ENCODE results near the gene SLC9C1.

The SLC9C1 gene

GRCh38 chr3:112109322-112109721, 184.7 kb downstream of the SLC9C1 start:
- TF ChIP-seq CTCF (IDR thresholded peaks at IDR 0.05; ENCODE audit: insufficient read depth, low read length, poor library complexity, severe bottlenecking): no peak
- no peak overlapping the region for H3K4me3 ChIP-seq (replicated peaks; ENCODE audit: low read depth, low read length)
- H3K27me3 ChIP-seq (replicated peaks; ENCODE audit: control insufficient read depth, insufficient read depth, low read length): no peaks in the 10 kb centered on the region
- no peaks in the 10 kb centered on the region for H3K36me3 ChIP-seq (ENCODE audit: control insufficient read depth, insufficient read depth, low read length)
- DNase-seq (ENCODE audit: extremely low read depth, insufficient read length): no peak

- Histone ChIP-seq H3K4me3 (replicated peaks; ENCODE audit: low read depth, low read length) (no peak overlapping the region), H3K36me3 (ENCODE audit: control insufficient read depth, insufficient read depth, low read length) (no peaks in the 10 kb centered on the region), H3K27me3 (replicated peaks; ENCODE audit: control insufficient read depth, insufficient read depth, low read length) (no peaks in the 10 kb centered on the region)
- DNase-seq (ENCODE audit: extremely low read depth, insufficient read length): no peak
- TF ChIP-seq CTCF (IDR thresholded peaks at IDR 0.05; ENCODE audit: insufficient read depth, low read length, poor library complexity, severe bottlenecking): no peak
Observed at GRCh38 chr3:112104774-112105173, 189.2 kb downstream of the SLC9C1 start.

- Histone ChIP-seq H3K27me3 (replicated peaks; ENCODE audit: control insufficient read depth, insufficient read depth, low read length) (no peaks in the 10 kb centered on the region), H3K36me3 (ENCODE audit: control insufficient read depth, insufficient read depth, low read length) (no peaks in the 10 kb centered on the region), H3K4me3 (replicated peaks; ENCODE audit: low read depth, low read length) (no peak overlapping the region)
- TF ChIP-seq CTCF (IDR thresholded peaks at IDR 0.05; ENCODE audit: insufficient read depth, low read length, poor library complexity, severe bottlenecking): no peak
- no peak for DNase-seq (ENCODE audit: extremely low read depth, insufficient read length)
Observed at GRCh38 chr3:112101916-112102315, 192.1 kb downstream of the SLC9C1 start.

GRCh38 chr3:112097378-112097777, 196.6 kb downstream of the SLC9C1 start:
- DNase-seq (ENCODE audit: extremely low read depth, insufficient read length): no peak
- Histone ChIP-seq H3K27me3 (replicated peaks; ENCODE audit: control insufficient read depth, insufficient read depth, low read length) (no peaks in the 10 kb centered on the region), H3K36me3 (ENCODE audit: control insufficient read depth, insufficient read depth, low read length) (no peaks in the 10 kb centered on the region), H3K4me3 (replicated peaks; ENCODE audit: low read depth, low read length) (no peak overlapping the region)
- no peak for TF ChIP-seq CTCF (IDR thresholded peaks at IDR 0.05; ENCODE audit: insufficient read depth, low read length, poor library complexity, severe bottlenecking)

GRCh38 chr3:112096176-112096575, 197.8 kb downstream of the SLC9C1 start:
- no peak overlapping the region for H3K4me3 ChIP-seq (replicated peaks; ENCODE audit: low read depth, low read length)
- H3K36me3 ChIP-seq (ENCODE audit: control insufficient read depth, insufficient read depth, low read length): no peaks in the 10 kb centered on the region
- DNase-seq (ENCODE audit: extremely low read depth, insufficient read length): no peak
- no peaks in the 10 kb centered on the region for H3K27me3 ChIP-seq (replicated peaks; ENCODE audit: control insufficient read depth, insufficient read depth, low read length)
- TF ChIP-seq CTCF (IDR thresholded peaks at IDR 0.05; ENCODE audit: insufficient read depth, low read length, poor library complexity, severe bottlenecking): no peak

- no peaks in the 10 kb centered on the region for H3K27me3 ChIP-seq (replicated peaks; ENCODE audit: control insufficient read depth, insufficient read depth, low read length)
- TF ChIP-seq CTCF (IDR thresholded peaks at IDR 0.05; ENCODE audit: insufficient read depth, low read length, poor library complexity, severe bottlenecking): no peak
- no peak for DNase-seq (ENCODE audit: extremely low read depth, insufficient read length)
Observed at GRCh38 chr3:112095731-112096130, 198.3 kb downstream of the SLC9C1 start.

More at GRCh38 chr3:112095731-112096130, 198.3 kb downstream of the SLC9C1 start:
- Histone ChIP-seq H3K36me3 (ENCODE audit: control insufficient read depth, insufficient read depth, low read length) (no peaks in the 10 kb centered on the region), H3K4me3 (replicated peaks; ENCODE audit: low read depth, low read length) (no peak overlapping the region)

Measured in GM06990 (cell line).